ENCODE results near the gene KCNH3. TPM values are rescaled to one million over a fixed set of nuclear protein-coding genes. Genes with fewer than 3 reads are reported as not detected.

KCNH3 gene
- total RNA-seq, 1 experiment from 2014 or later = not detected

Small RNA genes lying within 50 kb of the gene (small RNA-seq; reads per million reads assigned to genes)
- gene POLR2KP1 (not detected), gene RNU6-834P (not detected)

Other genes starting within 250 kb of the KCNH3 start
- gene PRPH, start 243.9 kb upstream of the KCNH3 start, total RNA-seq (2014; rRNA removed; shearing (Covaris generic); ENCODE audit: low replicate concordance) = 0.52 TPM in 1 of 2 replicates, not detected in the other
- gene TROAP, start 215.8 kb upstream of the KCNH3 start, total RNA-seq (2014; rRNA removed; shearing (Covaris generic); ENCODE audit: low replicate concordance) = 20.2 and 58.2 TPM in 2 replicates
- not detected in 2 replicates for gene C1QL4, start 201.8 kb upstream of the KCNH3 start, total RNA-seq (2014; rRNA removed; shearing (Covaris generic); ENCODE audit: low replicate concordance)
- not detected in 2 replicates for gene DNAJC22, start 192.1 kb upstream of the KCNH3 start, total RNA-seq (2014; rRNA removed; shearing (Covaris generic); ENCODE audit: low replicate concordance)
- gene SPATS2, start 171.6 kb upstream of the KCNH3 start, total RNA-seq (2014; rRNA removed; shearing (Covaris generic); ENCODE audit: low replicate concordance) = 43.5 and 50.7 TPM in 2 replicates
- 28.6 and 51.8 TPM in 2 replicates for gene MCRS1, start 29.1 kb downstream of the KCNH3 start, total RNA-seq (2014; rRNA removed; shearing (Covaris generic); ENCODE audit: low replicate concordance)
- 1.1 TPM in 1 of 2 replicates, not detected in the other for gene FAM186B, start 66.6 kb downstream of the KCNH3 start, total RNA-seq (2014; rRNA removed; shearing (Covaris generic); ENCODE audit: low replicate concordance)
- gene PRPF40B, start 84.5 kb downstream of the KCNH3 start, total RNA-seq (2014; rRNA removed; shearing (Covaris generic); ENCODE audit: low replicate concordance) = 5.0 and 14.1 TPM in 2 replicates
- gene FMNL3, start 168.4 kb downstream of the KCNH3 start, total RNA-seq (2014; rRNA removed; shearing (Covaris generic); ENCODE audit: low replicate concordance) = 6.7 and 11.4 TPM in 2 replicates
- gene TMBIM6, start 202.5 kb downstream of the KCNH3 start, total RNA-seq (2014; rRNA removed; shearing (Covaris generic); ENCODE audit: low replicate concordance) = 180 and 386 TPM in 2 replicates